Activated CD8-positive, alpha-beta memory T cell treated with anti-CD3 and anti-CD28 coated beads, Interleukin-2, amount 10 ng/mL, durations not matched to agents 7 days and 5 days (primary cell): Measurements from ENCODE around the gene INPP5D. TPM values are rescaled to one million over a fixed set of nuclear protein-coding genes. Genes with fewer than 3 reads are reported as not detected.

Experiments used
- ATAC-seq: fragments of 150-1000 bp; cut with Tn5 transposase; one replicate; pipeline ENCODE4 v1.10.0; 2021; ENCODE audit warnings: moderate library complexity
- CTCF ChIA-PET: fragments of 350-600 bp; sonication (Branson Sonifier 250); formaldehyde crosslinking; loops from one replicate; lab custom pipeline; 2021; ENCODE audit warnings: antibody characterized with exemption; lab: Charles Lee
- DNase-seq: peaks from one replicate; pipeline ENCODE4 v3.0.0-alpha.2; 2020
- H3K27ac Mint-ChIP-seq: one replicate; pipeline ENCODE4 v1.8.0; 2021; ENCODE audit warnings: mild to moderate bottlenecking, mixed read lengths
- H3K27me3 Mint-ChIP-seq: one replicate; pipeline ENCODE4 v1.8.0; 2021; ENCODE audit warnings: mixed read lengths
- H3K36me3 Mint-ChIP-seq: one replicate; pipeline ENCODE4 v1.8.0; 2021; ENCODE audit warnings: mild to moderate bottlenecking, mixed read lengths
- H3K4me1 Mint-ChIP-seq: one replicate; pipeline ENCODE4 v1.8.0; 2021; ENCODE audit warnings: mixed read lengths
- H3K4me3 Mint-ChIP-seq: one replicate; pipeline ENCODE4 v1.8.0; 2021; ENCODE audit warnings: mild to moderate bottlenecking, moderate library complexity, mixed read lengths
- H3K9me3 Mint-ChIP-seq: one replicate; pipeline ENCODE4 v1.8.0; 2022; ENCODE audit warnings: low read depth, mixed read lengths
- total RNA-seq, 2 experiments: library from RNA; stranded (reverse); gene quantifications; one replicate each; pipeline ENCODE4 v1.2.3, GENCODE V29; 2021

The INPP5D gene
- total RNA-seq, 2 experiments from 2014 or later = 140 to 152 TPM

- ATAC-seq = peak; percentile 68
- DNase-seq = peak; percentile 86
- Mint-ChIP-seq H3K36me3 (peaks cover 43% of the 10 kb centered on the region), H3K4me3 (peak overlapping the region; percentile 16), H3K4me1 (peaks cover 8% of the 10 kb centered on the region), H3K27me3 (no peaks in the 10 kb centered on the region), H3K9me3 (no peaks in the 10 kb centered on the region), H3K27ac (no peak overlapping the region)
- CTCF ChIA-PET = interaction anchor here (0.9 to 1.3 kb wide), 4 partner anchors 84 to 106 kb away, joined by 3 read pairs; partner anchors contain the start of gene INPP5D
Observed at GRCh38 chr2:233165895-233166661, 105.9 kb downstream of the INPP5D start.

GRCh38 chr2:233168445-233168844 is 108.3 kb downstream of the INPP5D start:
- CTCF ChIA-PET = no interaction called here
- Mint-ChIP-seq H3K9me3 (no peaks in the 10 kb centered on the region), H3K4me1 (peaks cover 8% of the 10 kb centered on the region), H3K4me3 (no peak overlapping the region), H3K27ac (no peak overlapping the region), H3K36me3 (peaks cover 48% of the 10 kb centered on the region), H3K27me3 (no peaks in the 10 kb centered on the region)
- ATAC-seq (no peak), DNase-seq (no peak)

DNA sequence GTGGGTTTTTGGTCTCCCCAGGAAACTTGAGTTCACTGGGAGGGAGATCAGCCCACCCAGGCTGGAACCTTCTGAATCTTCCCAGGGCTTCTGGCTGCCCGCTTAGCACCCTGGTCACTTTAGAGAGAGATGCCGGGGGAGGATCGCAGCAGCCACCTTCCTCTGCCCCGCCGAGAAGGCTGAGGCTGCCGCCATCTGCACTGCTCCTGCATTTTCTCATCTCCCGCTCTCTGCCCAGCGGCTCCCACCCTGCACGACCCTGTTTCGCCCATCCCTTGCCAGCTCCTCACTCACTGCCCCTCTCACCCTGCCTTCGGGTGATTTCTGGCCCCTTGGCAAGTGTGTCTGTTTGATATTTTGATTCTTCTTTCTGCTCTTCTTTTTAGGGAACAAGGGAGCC is 108.8 kb downstream of the INPP5D start:
- no peak overlapping the region for H3K4me3 Mint-ChIP-seq
- peaks cover 44% of the 10 kb centered on the region for H3K36me3 Mint-ChIP-seq
- H3K9me3 Mint-ChIP-seq = no peaks in the 10 kb centered on the region
- H3K27me3 Mint-ChIP-seq = no peaks in the 10 kb centered on the region
- DNase-seq (no peak), ATAC-seq (no peak)
- peaks cover 6% of the 10 kb centered on the region for H3K4me1 Mint-ChIP-seq
- CTCF ChIA-PET = no interaction called here
- peak overlapping the region; percentile 33 for H3K27ac Mint-ChIP-seq

DNA sequence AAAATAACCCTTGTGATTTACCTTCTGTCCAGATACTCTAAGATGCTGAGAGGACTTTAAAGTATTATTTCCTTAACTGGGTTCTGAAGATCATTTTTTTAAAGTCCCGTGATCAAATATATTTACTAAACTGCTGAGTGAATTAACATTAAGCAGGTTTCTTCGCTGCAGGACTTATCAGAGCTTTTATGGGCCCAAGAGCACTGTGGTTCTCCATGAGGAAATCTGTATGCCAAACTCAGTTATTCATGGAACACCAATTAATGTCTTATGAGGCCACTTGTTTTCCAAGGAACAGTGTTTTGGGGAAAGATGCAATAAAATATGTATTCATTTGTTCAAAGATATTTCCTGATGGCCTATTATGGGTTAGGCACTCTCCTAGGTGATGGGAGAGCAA is 111.2 kb downstream of the INPP5D start:
- Mint-ChIP-seq H3K27me3 (no peaks in the 10 kb centered on the region), H3K4me1 (no peaks in the 10 kb centered on the region), H3K9me3 (no peaks in the 10 kb centered on the region), H3K27ac (peak overlapping the region; percentile 58), H3K36me3 (peaks cover 54% of the 10 kb centered on the region), H3K4me3 (no peak overlapping the region)
- DNase-seq (no peak), ATAC-seq (no peak)
- CTCF ChIA-PET = no interaction called here

DNA sequence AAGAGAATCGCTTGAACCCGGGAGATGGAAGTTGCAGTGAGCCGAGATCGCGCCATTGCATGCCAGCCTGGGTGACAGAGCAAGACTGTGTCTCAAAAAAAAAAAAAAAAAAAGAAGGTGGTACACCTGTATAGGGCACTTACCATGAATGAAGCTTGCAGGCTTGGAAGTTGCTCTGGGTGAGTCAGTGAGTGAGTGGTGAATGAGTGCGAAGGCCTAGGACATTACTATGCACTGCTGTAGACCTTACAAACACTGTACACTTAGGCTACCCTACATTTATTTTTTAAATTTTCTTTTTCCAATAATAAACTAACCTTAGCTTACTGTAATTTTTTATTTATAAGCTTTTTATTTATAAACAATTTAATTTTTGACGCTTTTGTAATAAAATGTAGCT is 113.0 kb downstream of the INPP5D start:
- Mint-ChIP-seq H3K27ac (no peak overlapping the region), H3K27me3 (no peaks in the 10 kb centered on the region), H3K36me3 (peaks cover 66% of the 10 kb centered on the region), H3K4me1 (no peaks in the 10 kb centered on the region), H3K4me3 (no peak overlapping the region), H3K9me3 (no peaks in the 10 kb centered on the region)
- DNase-seq (no peak), ATAC-seq (no peak)
- CTCF ChIA-PET = interaction anchor here (0.7 kb wide), 1 partner anchor 111 kb away, joined by 4 read pairs; no protein-coding TSS in a partner anchor

DNA sequence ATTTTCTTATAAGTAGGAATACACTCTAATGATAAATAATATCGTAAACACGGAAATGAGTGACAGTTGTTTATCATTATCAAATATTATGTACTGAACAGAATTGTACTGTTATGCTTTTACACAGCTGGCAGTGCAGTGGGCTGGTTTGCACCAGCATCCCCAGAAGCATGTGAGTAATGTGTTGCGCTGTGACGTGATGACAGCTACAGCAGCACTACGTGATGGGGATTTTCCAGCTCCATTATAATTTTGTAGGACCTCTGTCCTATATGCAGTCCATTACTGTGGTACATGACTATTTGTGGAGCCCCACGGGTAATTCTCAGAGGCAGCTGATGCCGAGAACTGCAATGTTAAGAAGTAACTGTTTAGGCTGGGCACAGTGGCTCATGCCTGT is 114.0 kb downstream of the INPP5D start:
- DNase-seq (no peak), ATAC-seq (no peak)
- peaks cover 64% of the 10 kb centered on the region for H3K36me3 Mint-ChIP-seq
- H3K4me1 Mint-ChIP-seq = no peaks in the 10 kb centered on the region
- H3K27me3 Mint-ChIP-seq = no peaks in the 10 kb centered on the region
- no peak overlapping the region for H3K27ac Mint-ChIP-seq
- CTCF ChIA-PET = no interaction called here
- no peak overlapping the region for H3K4me3 Mint-ChIP-seq
- H3K9me3 Mint-ChIP-seq = no peaks in the 10 kb centered on the region

GRCh38 chr2:233178994-233179847 is 119.1 kb downstream of the INPP5D start:
- CTCF ChIA-PET = interaction anchor here (0.6 kb wide), 1 partner anchor 20 kb away, joined by 4 read pairs; no protein-coding TSS in a partner anchor
- peak overlapping the region; percentile 51 for H3K27ac Mint-ChIP-seq
- DNase-seq (no peak), ATAC-seq (no peak)
- no peaks in the 10 kb centered on the region for H3K9me3 Mint-ChIP-seq
- peaks cover 71% of the 10 kb centered on the region for H3K36me3 Mint-ChIP-seq
- no peaks in the 10 kb centered on the region for H3K4me1 Mint-ChIP-seq
- H3K4me3 Mint-ChIP-seq = no peak overlapping the region
- no peaks in the 10 kb centered on the region for H3K27me3 Mint-ChIP-seq

DNA sequence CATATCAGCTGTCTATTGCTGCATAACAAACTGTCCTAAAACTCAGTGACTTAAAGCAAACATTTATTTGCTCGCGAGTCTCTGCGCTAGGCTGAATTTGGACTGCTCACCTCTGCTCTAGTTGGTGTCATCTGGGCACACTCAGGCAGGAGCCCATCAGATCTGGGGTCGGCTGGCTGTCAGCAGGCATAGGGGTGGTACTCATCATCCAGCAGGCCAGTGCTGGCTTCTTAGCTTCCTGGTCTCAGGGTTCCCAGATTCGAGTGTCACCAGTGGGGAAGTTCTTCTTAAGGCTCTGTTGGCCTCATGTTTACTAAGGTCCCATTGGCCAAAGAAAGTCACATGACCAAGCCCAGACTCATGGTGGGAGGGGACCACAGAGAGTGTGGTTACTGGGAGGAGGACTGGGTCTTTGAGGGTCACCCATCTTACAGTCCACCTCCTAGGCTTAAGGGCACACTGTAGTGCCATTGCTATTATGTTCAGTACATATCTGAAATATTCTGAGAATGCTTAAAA is 119.8 kb downstream of the INPP5D start:
- Mint-ChIP-seq H3K27ac (peak overlapping the region; percentile 51), H3K4me1 (no peaks in the 10 kb centered on the region), H3K9me3 (no peaks in the 10 kb centered on the region), H3K27me3 (no peaks in the 10 kb centered on the region), H3K36me3 (peaks cover 73% of the 10 kb centered on the region), H3K4me3 (no peak overlapping the region)
- CTCF ChIA-PET = interaction anchor here (0.6 kb wide), 1 partner anchor 20 kb away, joined by 4 read pairs; no protein-coding TSS in a partner anchor
- DNase-seq (no peak), ATAC-seq (no peak)

DNA sequence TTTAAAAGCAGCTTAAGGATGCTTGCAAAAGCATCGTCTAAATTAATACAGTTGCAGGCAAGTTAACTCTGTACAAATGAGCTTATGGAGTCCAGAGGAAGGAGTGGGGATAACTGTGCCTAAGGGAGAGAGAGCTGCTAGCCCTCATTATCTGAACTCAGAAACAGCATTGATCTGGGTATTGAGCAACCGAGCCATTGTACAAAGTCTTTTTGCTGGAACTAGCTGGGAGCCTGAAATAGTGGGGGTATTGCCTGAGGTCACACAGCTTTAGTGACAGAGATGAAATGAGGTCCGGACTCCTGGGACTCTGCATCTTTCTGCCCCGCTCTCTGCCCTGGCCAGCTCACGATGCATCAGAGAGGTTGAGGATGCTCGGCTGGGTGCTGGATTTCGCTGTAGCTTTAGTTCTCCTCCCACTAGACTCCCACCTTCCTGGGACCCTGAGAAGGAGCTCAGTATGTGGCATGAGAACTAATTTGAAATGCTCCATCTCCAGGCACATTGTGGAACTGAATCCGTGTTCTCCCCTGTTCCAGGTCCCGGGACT is 123.8 kb downstream of the INPP5D start:
- CTCF ChIA-PET = interaction anchor here (1.4 kb wide), 1 partner anchor 67 kb away, joined by 3 read pairs; no protein-coding TSS in a partner anchor
- peak overlapping the region; percentile 5 for H3K27ac Mint-ChIP-seq
- no peak overlapping the region for H3K4me3 Mint-ChIP-seq
- H3K4me1 Mint-ChIP-seq = no peaks in the 10 kb centered on the region
- H3K27me3 Mint-ChIP-seq = no peaks in the 10 kb centered on the region
- peaks cover 78% of the 10 kb centered on the region for H3K36me3 Mint-ChIP-seq
- no peaks in the 10 kb centered on the region for H3K9me3 Mint-ChIP-seq
- no peak for ATAC-seq
- DNase-seq = no peak

DNA sequence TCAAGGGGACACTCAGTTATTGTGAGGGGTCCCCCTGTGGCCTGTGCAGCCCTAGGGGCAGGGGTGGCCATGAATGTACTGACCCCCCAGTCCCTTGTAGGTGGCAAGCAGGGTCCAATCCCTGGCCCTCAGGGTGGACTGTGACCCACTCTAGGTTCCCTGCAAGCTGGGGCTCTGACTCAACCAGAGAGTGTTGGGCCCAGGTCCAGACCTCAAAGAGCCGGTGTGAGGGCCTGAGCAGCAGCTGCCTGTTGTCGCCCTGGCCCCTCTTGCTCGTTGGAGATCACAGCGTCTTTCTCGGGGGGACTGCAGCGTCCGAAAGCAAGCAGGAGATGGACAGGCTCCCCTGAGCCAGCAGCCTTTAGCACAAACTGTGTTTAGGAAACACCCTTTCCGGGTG is 124.5 kb downstream of the INPP5D start:
- Mint-ChIP-seq H3K4me3 (no peak overlapping the region), H3K27ac (no peak overlapping the region), H3K9me3 (no peaks in the 10 kb centered on the region), H3K36me3 (peaks cover 75% of the 10 kb centered on the region), H3K4me1 (no peaks in the 10 kb centered on the region), H3K27me3 (no peaks in the 10 kb centered on the region)
- CTCF ChIA-PET = interaction anchor here (1.4 kb wide), 1 partner anchor 66 kb away, joined by 3 read pairs; no protein-coding TSS in a partner anchor
- no peak for DNase-seq
- no peak for ATAC-seq

DNA sequence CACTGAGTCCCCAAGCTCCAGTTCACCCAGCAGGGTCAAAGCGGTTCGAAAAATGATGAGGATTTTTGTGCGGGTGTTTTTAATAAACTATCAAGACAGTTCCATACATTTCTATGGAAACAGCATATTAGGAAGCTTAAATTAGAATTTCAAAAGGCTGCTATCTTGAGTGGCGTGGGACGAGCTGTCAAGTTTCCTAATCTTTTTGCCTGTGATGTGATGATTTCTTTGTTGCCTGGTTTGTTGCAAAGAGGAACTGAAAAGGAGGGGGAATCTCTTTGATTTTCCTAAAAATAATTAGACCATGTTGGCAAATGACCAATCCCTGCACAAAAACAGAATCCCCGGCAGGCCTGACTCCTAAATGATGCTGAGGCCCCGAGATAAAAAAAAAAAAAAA is 125.2 kb downstream of the INPP5D start:
- no peaks in the 10 kb centered on the region for H3K27me3 Mint-ChIP-seq
- DNase-seq = no peak
- no peak for ATAC-seq
- no peaks in the 10 kb centered on the region for H3K4me1 Mint-ChIP-seq
- H3K9me3 Mint-ChIP-seq = no peaks in the 10 kb centered on the region
- CTCF ChIA-PET = interaction anchor here (0.9 to 1.4 kb wide), 2 partner anchors 65 to 107 kb away, joined by 3 read pairs; no protein-coding TSS in a partner anchor
- no peak overlapping the region for H3K4me3 Mint-ChIP-seq
- peaks cover 76% of the 10 kb centered on the region for H3K36me3 Mint-ChIP-seq
- peak overlapping the region; percentile 9 for H3K27ac Mint-ChIP-seq

DNA sequence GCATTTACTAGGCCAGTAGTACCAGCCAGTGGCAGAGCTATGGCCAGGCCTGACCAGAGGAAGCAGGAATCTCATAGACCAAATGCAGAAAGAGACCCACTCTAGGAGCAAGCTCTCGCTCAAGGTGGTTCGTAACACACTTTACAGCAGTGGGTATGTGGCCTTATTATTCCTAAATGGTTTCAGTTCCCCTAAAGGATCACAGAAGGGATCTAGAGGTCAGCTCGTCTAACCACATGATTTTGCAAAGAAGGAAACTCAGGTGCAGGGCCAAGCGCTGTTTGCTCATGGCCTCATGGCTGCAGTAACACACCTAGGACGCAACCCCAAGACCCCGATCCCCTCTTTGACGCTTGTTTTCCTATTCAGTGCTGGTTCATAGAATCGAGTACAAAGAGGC is 125.8 kb downstream of the INPP5D start:
- Mint-ChIP-seq H3K36me3 (peaks cover 78% of the 10 kb centered on the region), H3K9me3 (no peaks in the 10 kb centered on the region), H3K27me3 (no peaks in the 10 kb centered on the region), H3K4me1 (peaks cover 3% of the 10 kb centered on the region), H3K4me3 (no peak overlapping the region), H3K27ac (peak overlapping the region; percentile 42)
- no peak for ATAC-seq
- DNase-seq = no peak
- CTCF ChIA-PET = interaction anchor here (0.9 kb wide), 1 partner anchor 106 kb away, joined by 3 read pairs; no protein-coding TSS in a partner anchor

DNA sequence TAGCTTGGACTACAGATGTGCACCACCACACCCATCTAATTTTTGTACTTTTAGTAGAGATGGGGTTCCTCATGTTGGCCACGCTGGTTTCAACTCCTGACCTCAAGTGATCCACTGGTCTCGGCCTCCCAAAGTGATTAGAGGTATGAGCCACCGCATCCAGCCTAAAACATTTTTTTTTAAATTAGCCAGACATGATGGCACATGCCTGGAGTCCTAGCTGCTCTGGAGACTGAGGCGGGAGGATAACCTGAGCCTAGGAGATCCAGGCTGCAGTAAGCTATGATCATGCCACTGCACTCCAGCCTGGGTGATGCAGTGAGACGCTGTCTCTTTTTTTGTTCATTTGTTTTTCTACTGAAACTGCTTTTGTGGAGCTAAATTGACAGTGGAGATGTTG is 126.7 kb downstream of the INPP5D start:
- Mint-ChIP-seq H3K9me3 (no peaks in the 10 kb centered on the region), H3K4me1 (peaks cover 3% of the 10 kb centered on the region), H3K27me3 (no peaks in the 10 kb centered on the region), H3K27ac (peak overlapping the region; percentile 40), H3K36me3 (peaks cover 80% of the 10 kb centered on the region), H3K4me3 (no peak overlapping the region)
- CTCF ChIA-PET = no interaction called here
- ATAC-seq (no peak), DNase-seq (no peak)
